Measurements from ENCODE around the gene ADAM8.

- no peak for TF ChIP-seq CTCF (IDR thresholded peaks at IDR 0.05; ENCODE audit: insufficient read depth, low read length)
- no peak for TF ChIP-seq REST (IDR thresholded peaks at IDR 0.05; ENCODE audit: insufficient replicate concordance, low read depth)
- TF ChIP-seq POLR2AphosphoS5 (IDR thresholded peaks at IDR 0.05; ENCODE audit: low read depth): no peak
- no peak for TF ChIP-seq GABPA (IDR thresholded peaks at IDR 0.05; ENCODE audit: low read depth)
- TF ChIP-seq SPI1 (IDR thresholded peaks at IDR 0.05; ENCODE audit: borderline replicate concordance, low read depth): no peak
Observed at GRCh38 chr10:133218891-133219290, 57.8 kb downstream of the ADAM8 start.

Data from HL-60 (cell line).